ENCODE data around the gene SPAG17. TPM values are rescaled to one million over a fixed set of nuclear protein-coding genes. Genes with fewer than 3 reads are reported as not detected.

SPAG17 gene
- total RNA-seq, 1 experiment from 2014 or later: 0.36 TPM

GRCh38 chr1:118042501-118042900 is 142.5 kb downstream of the SPAG17 start:
- no peak overlapping the region for H3K4me3 ChIP-seq (ENCODE audit: low read depth in 2 of 2, low read length in 2 of 2)
- H3K4me1 ChIP-seq (ENCODE audit: control insufficient read depth, insufficient read depth, low read length): no peaks in the 10 kb centered on the region
- no peaks in the 10 kb centered on the region for H3K9me3 ChIP-seq (ENCODE audit: control insufficient read depth, insufficient read depth, low read depth, low read length)
- ATAC-seq (no peak), DNase-seq (ENCODE audit: low read depth, low spot score) (no peak)
- intact Hi-C loops (cut with micrococcal nuclease; ENCODE audit: unreplicated experiment) (no loop called here), in situ Hi-C loops (cut with HindIII; ENCODE audit: low pct_unique_long_range_greater_than_20kb, low sequenced_read_pairs) (no loop called here)
- H3K27me3 ChIP-seq (ENCODE audit: control insufficient read depth, insufficient read depth, low read length): no peaks in the 10 kb centered on the region
- no peak overlapping the region for H3K27ac ChIP-seq (ENCODE audit: low read length)
- ChIA-PET POLR2A (no interaction called here), CTCF (no interaction called here)
- H3K36me3 ChIP-seq (ENCODE audit: control insufficient read depth, insufficient read depth, low read length): no peaks in the 10 kb centered on the region
- TF ChIP-seq POLR2AphosphoS5 (IDR thresholded peaks at IDR 0.05; ENCODE audit: low read depth, low read length): no peak
- TF ChIP-seq REST (IDR thresholded peaks at IDR 0.05; ENCODE audit: insufficient read depth in 1 of 2, low read depth in 2 of 2, low read length in 1 of 2): no peak
- no peak for TF ChIP-seq CTCF (IDR thresholded peaks at IDR 0.05)
- TF ChIP-seq TCF7L2 (IDR thresholded peaks at IDR 0.05; ENCODE audit: low read depth, low read length): no peak
- no peak for TF ChIP-seq SIN3A (IDR thresholded peaks at IDR 0.05; ENCODE audit: borderline replicate concordance, insufficient read depth, low read depth, low read length)
- BruUV-seq (replicated peaks): no TSS peak

GRCh38 chr1:118039170-118039569 is 145.9 kb downstream of the SPAG17 start:
- intact Hi-C loops (cut with micrococcal nuclease; ENCODE audit: unreplicated experiment) (no loop called here), in situ Hi-C loops (cut with HindIII; ENCODE audit: low pct_unique_long_range_greater_than_20kb, low sequenced_read_pairs) (no loop called here)
- ATAC-seq (no peak), DNase-seq (ENCODE audit: low read depth, low spot score) (no peak)
- BruUV-seq (replicated peaks): no TSS peak
- ChIA-PET POLR2A (no interaction called here), CTCF (no interaction called here)
- Histone ChIP-seq H3K4me3 (ENCODE audit: low read depth in 2 of 2, low read length in 2 of 2) (no peak overlapping the region), H3K27me3 (ENCODE audit: control insufficient read depth, insufficient read depth, low read length) (no peaks in the 10 kb centered on the region), H3K36me3 (ENCODE audit: control insufficient read depth, insufficient read depth, low read length) (no peaks in the 10 kb centered on the region), H3K27ac (ENCODE audit: low read length) (no peak overlapping the region), H3K9me3 (ENCODE audit: control insufficient read depth, insufficient read depth, low read depth, low read length) (no peaks in the 10 kb centered on the region), H3K4me1 (ENCODE audit: control insufficient read depth, insufficient read depth, low read length) (no peaks in the 10 kb centered on the region)
- TF ChIP-seq REST (IDR thresholded peaks at IDR 0.05; ENCODE audit: insufficient read depth in 1 of 2, low read depth in 2 of 2, low read length in 1 of 2): no peak
